ENCODE measurements around the gene NUCKS1.

NUCKS1 gene

GRCh38 chr1:205770618-205771017, 20.6 kb upstream of the NUCKS1 start:
- no peaks in the 10 kb centered on the region for H3K9me3 ChIP-seq (ENCODE audit: control insufficient read depth, low read length)
- H3K4me1 ChIP-seq (ENCODE audit: control insufficient read depth, insufficient read depth, low read length, poor library complexity, severe bottlenecking), result peaks cover 16% of the 10 kb centered on the region
- no peak overlapping the region for H3K27ac ChIP-seq (ENCODE audit: low read depth, low read length, severe bottlenecking)
- no peak overlapping the region for H3K4me3 ChIP-seq (ENCODE audit: extremely low read depth, insufficient read depth, low read length, poor library complexity, severe bottlenecking)
- H3K36me3 ChIP-seq (ENCODE audit: control insufficient read depth, insufficient read depth, low read length), result no peaks in the 10 kb centered on the region
- whole genome bisulfite sequencing, 2 experiments (ENCODE audit: insufficient coverage in 2 of 2), result 72% methylated on average over 2 of the region's 4 CpGs; no CpG with 5 or more reads in 1 of the 2 experiments

DNA sequence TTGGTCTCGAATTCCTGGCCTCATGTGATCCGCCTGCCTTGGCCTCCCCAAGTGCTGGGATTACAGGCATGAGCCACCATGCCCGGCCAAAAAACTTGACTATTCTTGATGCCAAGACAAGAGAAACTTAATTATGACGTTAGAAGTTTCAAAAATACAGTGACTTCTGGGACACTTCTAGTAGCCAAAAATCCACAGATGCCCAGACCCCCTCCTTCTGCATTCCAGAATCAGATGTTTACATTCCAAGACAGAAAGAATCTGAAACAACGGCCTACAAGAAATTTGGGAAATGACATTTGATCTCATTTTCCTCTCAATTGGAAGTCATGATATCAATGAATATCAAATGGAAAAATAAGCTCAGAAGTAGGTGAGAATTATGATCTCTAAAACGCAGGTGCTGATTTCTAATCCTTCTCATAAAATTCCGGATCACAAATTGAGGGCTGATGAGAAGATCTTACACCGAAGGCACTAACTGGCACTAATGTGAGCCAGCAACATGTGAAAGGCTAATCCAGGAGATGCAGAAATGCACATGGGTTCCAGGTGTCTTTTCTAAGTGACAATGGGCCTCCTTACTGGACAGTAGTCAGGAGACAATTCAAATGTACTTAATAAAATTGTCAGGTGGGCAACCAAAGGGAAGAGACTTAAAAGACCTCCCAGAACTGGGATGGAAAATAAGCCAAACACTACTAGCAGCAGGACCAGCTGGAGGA, 19.8 kb upstream of the NUCKS1 start:
- H3K36me3 ChIP-seq (ENCODE audit: control insufficient read depth, insufficient read depth, low read length), result no peaks in the 10 kb centered on the region
- H3K27ac ChIP-seq (ENCODE audit: low read depth, low read length, severe bottlenecking), result peak overlapping the region; percentile 17
- 91 to 94% methylated on average over 7 of the region's 8 CpGs for WGBS, 2 experiments (ENCODE audit: insufficient coverage in 2 of 2)
- no peak overlapping the region for H3K4me3 ChIP-seq (ENCODE audit: extremely low read depth, insufficient read depth, low read length, poor library complexity, severe bottlenecking)
- H3K4me1 ChIP-seq (ENCODE audit: control insufficient read depth, insufficient read depth, low read length, poor library complexity, severe bottlenecking), result peaks cover 16% of the 10 kb centered on the region
- H3K9me3 ChIP-seq (ENCODE audit: control insufficient read depth, low read length), result no peaks in the 10 kb centered on the region

DNA sequence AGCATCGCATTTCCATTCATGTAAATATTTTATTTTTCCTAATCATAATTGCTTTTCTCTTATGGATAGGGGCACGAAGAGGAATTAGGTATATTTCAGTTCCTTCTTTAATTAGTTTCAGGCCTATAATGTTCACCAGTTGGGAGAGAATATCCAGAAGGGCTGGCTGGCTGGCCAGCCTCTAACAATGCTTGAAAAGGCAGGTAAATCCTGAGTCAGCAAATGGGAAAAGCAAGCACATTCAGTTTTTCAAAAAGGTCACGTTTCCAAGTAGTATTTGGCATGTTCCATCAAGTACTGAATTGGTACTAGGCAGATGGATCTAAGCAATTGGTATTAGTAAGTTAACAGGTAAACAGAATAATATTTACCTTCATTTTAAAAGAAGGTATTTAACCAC, 17.3 kb upstream of the NUCKS1 start:
- 100% methylated on average over 1 of the region's 3 CpGs; no CpG with 5 or more reads in 1 of the 2 experiments for WGBS, 2 experiments (ENCODE audit: insufficient coverage in 2 of 2)
- H3K4me1 ChIP-seq (ENCODE audit: control insufficient read depth, insufficient read depth, low read length, poor library complexity, severe bottlenecking), result peaks cover 16% of the 10 kb centered on the region
- H3K4me3 ChIP-seq (ENCODE audit: extremely low read depth, insufficient read depth, low read length, poor library complexity, severe bottlenecking), result no peak overlapping the region
- H3K36me3 ChIP-seq (ENCODE audit: control insufficient read depth, insufficient read depth, low read length), result no peaks in the 10 kb centered on the region
- no peak overlapping the region for H3K27ac ChIP-seq (ENCODE audit: low read depth, low read length, severe bottlenecking)
- H3K9me3 ChIP-seq (ENCODE audit: control insufficient read depth, low read length), result no peaks in the 10 kb centered on the region

GRCh38 chr1:205766570-205766969, 16.6 kb upstream of the NUCKS1 start:
- H3K4me3 ChIP-seq (ENCODE audit: extremely low read depth, insufficient read depth, low read length, poor library complexity, severe bottlenecking), result no peak overlapping the region
- no peaks in the 10 kb centered on the region for H3K36me3 ChIP-seq (ENCODE audit: control insufficient read depth, insufficient read depth, low read length)
- peaks cover 16% of the 10 kb centered on the region for H3K4me1 ChIP-seq (ENCODE audit: control insufficient read depth, insufficient read depth, low read length, poor library complexity, severe bottlenecking)
- no peaks in the 10 kb centered on the region for H3K9me3 ChIP-seq (ENCODE audit: control insufficient read depth, low read length)
- no peak overlapping the region for H3K27ac ChIP-seq (ENCODE audit: low read depth, low read length, severe bottlenecking)
- WGBS, 2 experiments (ENCODE audit: insufficient coverage in 2 of 2), result 86 to 90% methylated on average over 2 to 3 of the region's 3 CpGs

GRCh38 chr1:205766038-205766437, 16.1 kb upstream of the NUCKS1 start:
- Histone ChIP-seq H3K27ac (ENCODE audit: low read depth, low read length, severe bottlenecking) (no peak overlapping the region), H3K36me3 (ENCODE audit: control insufficient read depth, insufficient read depth, low read length) (no peaks in the 10 kb centered on the region), H3K9me3 (ENCODE audit: control insufficient read depth, low read length) (no peaks in the 10 kb centered on the region), H3K4me3 (ENCODE audit: extremely low read depth, insufficient read depth, low read length, poor library complexity, severe bottlenecking) (no peak overlapping the region), H3K4me1 (ENCODE audit: control insufficient read depth, insufficient read depth, low read length, poor library complexity, severe bottlenecking) (peaks cover 16% of the 10 kb centered on the region)
- 73 to 77% methylated on average over 5 of the region's 5 CpGs for WGBS, 2 experiments (ENCODE audit: insufficient coverage in 2 of 2)

GRCh38 chr1:205764578-205764977, 14.6 kb upstream of the NUCKS1 start:
- Histone ChIP-seq H3K4me3 (ENCODE audit: extremely low read depth, insufficient read depth, low read length, poor library complexity, severe bottlenecking) (no peak overlapping the region), H3K36me3 (ENCODE audit: control insufficient read depth, insufficient read depth, low read length) (no peaks in the 10 kb centered on the region), H3K27ac (ENCODE audit: low read depth, low read length, severe bottlenecking) (no peak overlapping the region), H3K9me3 (ENCODE audit: control insufficient read depth, low read length) (no peaks in the 10 kb centered on the region), H3K4me1 (ENCODE audit: control insufficient read depth, insufficient read depth, low read length, poor library complexity, severe bottlenecking) (peaks cover 10% of the 10 kb centered on the region)
- WGBS, 2 experiments (ENCODE audit: insufficient coverage in 2 of 2), result 80 to 88% methylated on average over 1 of the region's 2 CpGs

DNA sequence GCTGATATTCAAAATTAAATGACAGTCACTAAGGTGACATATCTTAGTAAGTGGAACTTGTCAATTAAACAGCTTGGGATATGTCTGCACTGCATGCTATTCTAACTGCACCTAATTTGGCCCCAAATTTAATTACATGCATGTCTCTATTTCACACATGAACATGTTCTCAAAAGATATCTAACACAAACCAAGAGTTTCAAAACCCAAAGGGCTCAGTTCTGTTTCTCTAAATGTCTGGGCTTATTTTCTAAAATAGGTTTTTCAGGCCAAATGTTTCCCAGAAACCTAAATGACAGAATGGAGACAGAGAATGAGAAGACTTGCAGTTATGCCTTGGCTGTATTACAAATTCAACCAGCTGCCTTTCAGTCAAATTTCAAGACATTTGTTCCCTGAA, 14.0 kb upstream of the NUCKS1 start:
- H3K27ac ChIP-seq (ENCODE audit: low read depth, low read length, severe bottlenecking), result no peak overlapping the region
- H3K4me1 ChIP-seq (ENCODE audit: control insufficient read depth, insufficient read depth, low read length, poor library complexity, severe bottlenecking), result peaks cover 4% of the 10 kb centered on the region
- no peaks in the 10 kb centered on the region for H3K36me3 ChIP-seq (ENCODE audit: control insufficient read depth, insufficient read depth, low read length)
- no peak overlapping the region for H3K4me3 ChIP-seq (ENCODE audit: extremely low read depth, insufficient read depth, low read length, poor library complexity, severe bottlenecking)
- H3K9me3 ChIP-seq (ENCODE audit: control insufficient read depth, low read length), result no peaks in the 10 kb centered on the region

- Histone ChIP-seq H3K4me1 (ENCODE audit: control insufficient read depth, insufficient read depth, low read length, poor library complexity, severe bottlenecking) (no peaks in the 10 kb centered on the region), H3K9me3 (ENCODE audit: control insufficient read depth, low read length) (no peaks in the 10 kb centered on the region), H3K27ac (ENCODE audit: low read depth, low read length, severe bottlenecking) (no peak overlapping the region), H3K4me3 (ENCODE audit: extremely low read depth, insufficient read depth, low read length, poor library complexity, severe bottlenecking) (no peak overlapping the region), H3K36me3 (ENCODE audit: control insufficient read depth, insufficient read depth, low read length) (no peaks in the 10 kb centered on the region)
- WGBS, 2 experiments (ENCODE audit: insufficient coverage in 2 of 2), result 100% methylated on average over 1 of the region's 3 CpGs; no CpG with 5 or more reads in 1 of the 2 experiments
These were observed 10.6 kb upstream of the NUCKS1 start for GRCh38 chr1:205760606-205761005.

- H3K4me1 ChIP-seq (ENCODE audit: control insufficient read depth, insufficient read depth, low read length, poor library complexity, severe bottlenecking), result no peaks in the 10 kb centered on the region
- no peaks in the 10 kb centered on the region for H3K9me3 ChIP-seq (ENCODE audit: control insufficient read depth, low read length)
- H3K36me3 ChIP-seq (ENCODE audit: control insufficient read depth, insufficient read depth, low read length), result no peaks in the 10 kb centered on the region
- no peak overlapping the region for H3K4me3 ChIP-seq (ENCODE audit: extremely low read depth, insufficient read depth, low read length, poor library complexity, severe bottlenecking)
- WGBS, 2 experiments (ENCODE audit: insufficient coverage in 2 of 2), result 100% methylated on average over 1 of the region's 3 CpGs; no CpG with 5 or more reads in 1 of the 2 experiments
- H3K27ac ChIP-seq (ENCODE audit: low read depth, low read length, severe bottlenecking), result no peak overlapping the region
These were observed 6.6 kb upstream of the NUCKS1 start for GRCh38 chr1:205756552-205756951.

GRCh38 chr1:205754857-205755256, 4.9 kb upstream of the NUCKS1 start:
- Histone ChIP-seq H3K4me1 (ENCODE audit: control insufficient read depth, insufficient read depth, low read length, poor library complexity, severe bottlenecking) (no peaks in the 10 kb centered on the region), H3K9me3 (ENCODE audit: control insufficient read depth, low read length) (no peaks in the 10 kb centered on the region), H3K4me3 (ENCODE audit: extremely low read depth, insufficient read depth, low read length, poor library complexity, severe bottlenecking) (no peak overlapping the region), H3K36me3 (ENCODE audit: control insufficient read depth, insufficient read depth, low read length) (no peaks in the 10 kb centered on the region), H3K27ac (ENCODE audit: low read depth, low read length, severe bottlenecking) (no peak overlapping the region)
- 100% methylated on average over 1 of the region's 5 CpGs; no CpG with 5 or more reads in 1 of the 2 experiments for WGBS, 2 experiments (ENCODE audit: insufficient coverage in 2 of 2)

GRCh38 chr1:205751036-205751651, 1.2 kb upstream of the NUCKS1 start:
- peaks cover 15% of the 10 kb centered on the region for H3K36me3 ChIP-seq (ENCODE audit: control insufficient read depth, insufficient read depth, low read length)
- 88% methylated on average over 10 of the region's 13 CpGs for WGBS, 2 experiments (ENCODE audit: insufficient coverage in 2 of 2)
- no peaks in the 10 kb centered on the region for H3K9me3 ChIP-seq (ENCODE audit: control insufficient read depth, low read length)
- no peak overlapping the region for H3K27ac ChIP-seq (ENCODE audit: low read depth, low read length, severe bottlenecking)
- H3K4me3 ChIP-seq (ENCODE audit: extremely low read depth, insufficient read depth, low read length, poor library complexity, severe bottlenecking), result no peak overlapping the region
- peaks cover 11% of the 10 kb centered on the region for H3K4me1 ChIP-seq (ENCODE audit: control insufficient read depth, insufficient read depth, low read length, poor library complexity, severe bottlenecking)

Measured in mesodermal cell (in vitro differentiated cells).